HG03520 (cell line): ENCODE measurements around the gene KIRREL1.
A peak's percentile ranks its signal among the peaks of the same experiment; 100 is the strongest.

Experiments used
- ATAC-seq: cut with Tn5 transposase; IDR thresholded peaks from one replicate; pipeline ENCODE4 v1.9.1; 2021; ENCODE audit warnings: mild to moderate bottlenecking, moderate library complexity; ENCODE audit not compliant: unreplicated experiment

Gene KIRREL1

GRCh38 chr1:158059984-158060383, 66.5 kb downstream of the KIRREL1 start:
- no peak for ATAC-seq

GRCh38 chr1:158062174-158062573, 68.7 kb downstream of the KIRREL1 start:
- no peak for ATAC-seq

- no peak for ATAC-seq
Observed at GRCh38 chr1:158067662-158068061, 74.2 kb downstream of the KIRREL1 start.

GRCh38 chr1:158068918-158069317, 75.5 kb downstream of the KIRREL1 start:
- no peak for ATAC-seq

GRCh38 chr1:158071138-158071537, 77.7 kb downstream of the KIRREL1 start:
- no peak for ATAC-seq

GRCh38 chr1:158075078-158075477, 81.6 kb downstream of the KIRREL1 start:
- no peak for ATAC-seq

DNA sequence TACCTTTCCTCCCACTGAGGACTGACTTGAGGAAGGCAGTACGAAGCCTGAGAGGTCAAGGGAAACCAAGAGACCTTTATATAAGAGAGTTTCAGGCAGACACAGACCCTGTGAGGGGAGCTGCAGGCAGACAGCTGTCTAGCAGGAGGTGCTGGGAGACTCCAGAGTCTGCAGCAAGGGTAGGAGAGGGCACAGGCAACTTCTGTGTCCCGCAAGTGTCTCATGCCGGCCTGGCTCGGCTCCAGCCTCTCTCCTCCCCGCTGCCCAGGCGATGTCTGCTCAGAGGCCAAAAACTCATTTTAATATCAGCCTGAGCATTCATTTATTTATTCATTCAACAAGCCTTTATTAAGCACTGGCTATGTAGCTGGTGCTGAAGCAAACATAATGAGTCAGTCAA, 83.0 kb downstream of the KIRREL1 start:
- no peak for ATAC-seq

GRCh38 chr1:158077411-158078256, 84.2 kb downstream of the KIRREL1 start:
- ATAC-seq: no peak

- no peak for ATAC-seq
Observed at GRCh38 chr1:158078569-158079080, 85.2 kb downstream of the KIRREL1 start.

DNA sequence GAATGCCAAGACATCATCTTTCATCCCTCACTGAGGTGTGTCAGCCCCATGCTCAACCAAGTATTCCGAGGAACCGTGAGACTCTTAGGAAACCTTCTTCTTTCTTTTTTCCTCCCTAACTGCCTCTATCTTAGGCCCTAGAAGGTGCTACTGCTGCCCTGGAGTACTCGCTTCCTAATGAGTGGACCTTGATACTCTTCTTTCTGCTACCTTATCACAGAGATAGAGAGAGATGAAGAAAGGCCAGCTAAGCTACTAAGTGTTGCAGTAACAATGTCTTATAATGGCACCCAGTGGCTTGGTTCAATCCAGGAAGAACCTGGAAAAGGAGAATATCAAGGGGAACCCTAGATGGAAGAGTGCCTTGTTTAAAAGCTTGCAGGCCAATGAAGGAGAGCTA, 86.6 kb downstream of the KIRREL1 start:
- ATAC-seq: no peak

GRCh38 chr1:158084336-158084735, 90.9 kb downstream of the KIRREL1 start:
- no peak for ATAC-seq

DNA sequence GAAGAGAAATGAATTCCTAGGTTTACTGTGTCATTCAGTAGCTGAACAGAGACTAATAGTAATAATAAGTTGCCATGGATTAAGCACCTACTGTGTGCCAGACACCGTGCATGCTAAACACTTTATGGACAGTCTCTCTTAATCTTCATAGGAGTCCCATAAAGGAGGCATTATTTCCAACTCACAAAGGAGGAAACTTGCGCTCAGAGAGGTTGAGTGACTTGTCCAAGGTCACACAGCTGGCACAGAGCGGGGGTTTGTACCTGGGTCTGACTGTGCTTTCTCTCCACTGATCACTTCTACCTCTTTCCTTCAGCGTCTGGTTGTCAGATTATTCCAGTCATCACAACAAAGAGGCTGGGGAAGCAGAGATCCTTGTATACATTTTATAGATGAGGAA, 91.3 kb downstream of the KIRREL1 start:
- ATAC-seq: no peak

DNA sequence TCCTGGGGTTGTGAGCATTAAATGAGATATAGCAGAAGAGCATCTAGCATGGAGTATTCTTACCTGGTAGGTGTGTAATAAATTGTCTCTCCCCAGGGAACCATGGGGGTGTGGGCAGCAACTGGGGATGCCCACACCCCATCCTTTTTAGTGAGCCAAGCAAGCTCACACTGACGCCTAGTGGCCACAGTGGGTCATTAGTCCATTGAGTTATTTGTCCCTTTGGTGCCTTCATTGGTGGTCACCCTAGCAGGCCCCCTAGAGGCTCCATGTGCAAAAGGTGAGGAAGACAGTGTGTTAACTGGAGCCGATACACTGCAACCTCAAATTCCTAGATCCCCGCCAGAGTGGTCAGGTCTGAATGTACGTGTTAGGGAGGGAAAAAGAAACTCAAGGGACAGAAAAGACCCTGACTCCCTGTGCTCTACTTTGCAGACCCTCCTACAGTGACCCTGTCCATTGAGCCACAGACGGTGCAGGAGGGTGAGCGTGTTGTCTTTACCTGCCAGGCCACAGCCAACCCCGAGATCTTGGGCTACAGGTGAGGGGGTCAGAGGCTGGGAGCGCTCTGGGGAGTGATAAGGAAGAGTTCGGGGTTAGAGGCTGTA, 94.0 kb downstream of the KIRREL1 start:
- ATAC-seq: no peak

DNA sequence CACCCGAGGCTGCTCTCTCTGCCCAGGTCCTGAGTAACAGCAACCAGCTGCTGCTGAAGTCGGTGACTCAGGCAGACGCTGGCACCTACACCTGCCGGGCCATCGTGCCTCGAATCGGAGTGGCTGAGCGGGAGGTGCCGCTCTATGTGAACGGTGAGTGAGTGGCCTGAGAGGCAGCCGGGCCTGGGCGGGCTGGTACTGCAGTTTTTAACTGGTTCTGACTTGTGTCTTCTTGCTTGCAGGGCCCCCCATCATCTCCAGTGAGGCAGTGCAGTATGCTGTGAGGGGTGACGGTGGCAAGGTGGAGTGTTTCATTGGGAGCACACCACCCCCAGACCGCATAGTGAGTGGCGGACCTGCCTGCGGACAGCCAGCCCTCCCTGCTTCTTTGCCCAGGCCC, 96.0 kb downstream of the KIRREL1 start:
- ATAC-seq: no peak

GRCh38 chr1:158089925-158090637, 96.6 kb downstream of the KIRREL1 start:
- ATAC-seq: no peak

- ATAC-seq: no peak
Observed at GRCh38 chr1:158093376-158093775, 99.9 kb downstream of the KIRREL1 start.

DNA sequence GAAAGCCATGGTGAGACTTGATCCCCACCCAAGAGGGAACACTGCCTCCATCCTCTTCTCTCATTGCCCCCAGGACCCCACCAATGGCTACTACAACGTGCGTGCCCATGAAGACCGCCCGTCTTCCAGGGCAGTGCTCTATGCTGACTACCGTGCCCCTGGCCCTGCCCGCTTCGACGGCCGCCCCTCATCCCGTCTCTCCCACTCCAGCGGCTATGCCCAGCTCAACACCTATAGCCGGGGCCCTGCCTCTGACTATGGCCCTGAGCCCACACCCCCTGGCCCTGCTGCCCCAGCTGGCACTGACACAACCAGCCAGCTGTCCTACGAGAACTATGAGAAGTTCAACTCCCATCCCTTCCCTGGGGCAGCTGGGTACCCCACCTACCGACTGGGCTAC, 101.1 kb downstream of the KIRREL1 start:
- no peak for ATAC-seq

GRCh38 chr1:158095737-158096335, 102.4 kb downstream of the KIRREL1 start:
- ATAC-seq: peak; percentile 55

- ATAC-seq: no peak
Observed at GRCh38 chr1:158098256-158098655, 104.8 kb downstream of the KIRREL1 start.

DNA sequence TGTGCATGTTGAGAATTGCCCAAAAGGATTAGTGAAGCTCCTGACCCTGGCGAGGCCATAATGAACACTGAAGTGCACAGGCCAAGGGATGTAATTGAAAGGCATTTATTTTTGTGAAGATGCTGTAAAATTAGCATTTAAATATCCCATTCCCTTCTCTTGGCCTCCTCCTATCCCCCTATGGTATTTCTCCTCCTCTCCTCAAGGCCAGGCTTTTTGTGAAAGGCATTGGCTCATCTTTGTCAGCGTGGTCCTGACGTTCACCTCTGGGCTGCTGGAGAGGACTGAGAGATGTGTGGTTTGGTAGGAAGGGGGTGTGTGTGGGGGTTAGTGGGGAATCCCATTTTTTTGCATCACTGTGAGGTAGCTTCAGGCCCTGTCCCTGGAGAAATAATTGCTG, 105.7 kb downstream of the KIRREL1 start:
- no peak for ATAC-seq

DNA sequence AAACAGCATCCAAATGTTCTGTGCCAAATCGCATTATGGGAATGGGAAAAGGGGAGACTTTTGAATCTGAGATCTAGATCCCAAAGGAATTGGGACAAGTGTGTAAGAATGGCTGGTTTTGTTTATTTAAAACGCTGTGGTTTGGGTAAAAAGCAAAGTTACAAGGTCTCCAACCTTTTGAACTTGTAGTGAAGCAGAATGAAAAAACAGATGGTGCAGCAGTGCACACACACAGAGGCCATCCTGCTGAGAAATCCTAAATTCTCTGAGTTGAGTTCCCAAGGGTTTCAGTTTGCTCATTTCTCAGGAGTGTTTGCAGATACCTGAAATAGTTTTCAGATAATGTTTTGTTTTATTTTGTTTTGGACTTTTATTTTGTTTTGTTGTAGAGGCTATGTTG, 107.1 kb downstream of the KIRREL1 start:
- ATAC-seq: no peak
